Effector CD4-positive, alpha-beta T cell (primary cell): Measurements from ENCODE around the gene ZKSCAN8.

Experiments used
- DNase-seq: peaks from one replicate; pipeline ENCODE4 v3.0.0-alpha.2; 2020

ZKSCAN8 gene

DNA sequence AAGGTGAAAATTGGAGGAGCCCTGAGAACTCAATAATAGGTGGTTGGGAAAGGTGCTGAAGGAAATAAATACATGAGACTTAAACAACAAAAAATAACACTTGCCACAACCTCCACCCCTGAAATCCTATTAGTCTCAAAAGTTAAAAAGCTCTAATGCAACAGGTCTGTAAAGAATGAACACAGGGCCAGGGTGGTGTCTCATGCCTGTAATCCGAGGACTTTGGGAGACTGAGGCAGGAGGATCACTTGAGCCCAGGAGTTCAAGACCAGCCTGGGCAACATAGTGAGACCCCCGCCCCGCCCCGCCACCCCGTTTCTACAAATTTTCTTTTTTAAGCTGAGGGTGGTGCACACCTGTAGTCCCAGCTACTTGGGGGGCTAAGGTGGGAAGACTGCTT, 1.1 kb upstream of the ZKSCAN8 start:
- no peak for DNase-seq

DNA sequence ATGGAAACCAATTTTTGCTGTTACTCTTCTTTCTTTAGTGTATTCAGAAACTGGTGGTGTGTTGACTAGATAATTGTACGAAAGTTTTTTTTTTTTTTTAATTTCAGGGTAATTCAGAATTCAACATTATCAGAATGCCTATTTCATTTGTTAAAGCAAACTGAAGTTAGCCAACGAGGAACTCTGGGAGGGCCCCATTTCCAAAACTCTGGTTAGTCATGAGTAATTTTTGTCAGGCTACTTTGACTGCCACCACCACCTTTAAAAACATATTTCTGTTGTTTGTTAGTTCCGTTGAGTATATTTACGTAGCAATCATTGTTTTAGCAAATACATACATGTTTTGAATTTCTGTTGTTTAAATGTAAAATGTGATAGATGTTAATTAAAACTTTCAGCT, 763 bp downstream of the ZKSCAN8 start:
- DNase-seq = no peak

DNA sequence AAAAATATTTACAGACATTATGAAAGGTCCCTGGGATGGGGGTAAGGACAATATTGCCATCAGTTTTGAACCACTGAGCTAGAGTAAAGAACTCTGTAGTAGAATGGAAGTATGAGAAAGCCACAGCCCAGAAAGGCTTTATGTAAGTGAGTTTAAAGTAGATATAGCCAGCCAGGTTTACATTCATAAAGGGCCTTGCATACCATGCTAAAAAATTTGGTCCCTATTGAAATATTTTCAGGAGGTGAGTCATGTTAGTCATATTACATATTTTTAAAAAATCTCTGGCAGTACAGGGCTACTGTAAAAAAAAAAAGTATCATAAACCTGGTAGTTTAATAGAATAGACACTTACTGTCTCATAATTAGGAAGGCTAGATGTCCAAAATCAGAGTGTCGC, 3.5 kb downstream of the ZKSCAN8 start:
- DNase-seq = no peak

DNA sequence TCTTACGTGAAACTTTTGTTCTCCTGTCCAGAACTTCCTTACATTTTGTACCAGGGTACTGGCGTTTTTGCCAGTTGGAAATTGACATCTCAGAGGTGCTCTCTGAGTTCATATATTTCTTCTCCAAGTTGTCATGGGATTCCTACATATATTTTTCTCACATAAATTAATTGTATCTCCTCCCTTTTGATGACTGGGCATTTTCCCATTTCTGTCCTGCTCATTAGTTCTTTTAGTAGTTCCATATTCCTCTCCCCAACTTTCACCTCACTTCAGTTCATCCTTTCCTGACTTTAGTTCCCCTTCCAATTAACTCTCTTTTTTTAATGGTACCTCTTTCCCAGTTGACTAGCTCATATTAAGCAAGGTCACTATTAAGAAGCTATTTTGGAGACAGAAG, 10.8 kb downstream of the ZKSCAN8 start:
- DNase-seq = no peak

DNA sequence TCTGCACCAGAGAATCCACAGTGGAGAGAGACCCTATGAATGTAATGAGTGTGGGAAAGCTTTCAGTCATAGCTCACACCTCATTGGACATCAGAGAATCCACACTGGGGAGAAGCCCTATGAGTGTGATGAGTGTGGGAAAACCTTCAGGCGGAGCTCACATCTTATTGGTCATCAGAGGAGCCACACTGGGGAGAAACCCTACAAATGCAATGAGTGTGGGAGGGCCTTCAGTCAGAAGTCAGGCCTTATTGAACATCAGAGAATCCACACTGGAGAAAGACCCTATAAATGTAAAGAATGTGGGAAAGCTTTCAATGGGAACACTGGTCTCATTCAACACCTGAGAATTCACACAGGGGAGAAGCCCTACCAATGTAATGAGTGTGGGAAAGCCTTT, 11.9 kb downstream of the ZKSCAN8 start:
- DNase-seq = no peak

DNA sequence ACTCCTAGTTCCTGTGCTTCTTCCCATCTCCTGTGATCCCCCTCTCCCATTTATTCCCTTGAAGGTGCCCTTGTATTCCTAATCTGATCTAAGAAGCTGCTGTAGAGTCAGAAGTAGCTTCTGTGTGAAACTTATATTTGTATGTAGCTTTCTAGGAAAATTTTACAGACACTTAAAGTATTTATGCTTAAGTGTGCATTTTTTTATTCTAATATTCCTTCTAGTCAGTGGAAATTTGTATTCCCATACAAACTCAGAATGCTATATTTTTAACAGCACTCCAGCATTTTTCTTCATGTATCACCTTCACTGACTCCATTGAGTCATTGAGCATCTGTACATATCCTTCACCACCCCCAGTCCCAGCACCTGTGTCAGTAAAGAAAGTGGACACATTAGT, 12.7 kb downstream of the ZKSCAN8 start:
- no peak for DNase-seq

DNA sequence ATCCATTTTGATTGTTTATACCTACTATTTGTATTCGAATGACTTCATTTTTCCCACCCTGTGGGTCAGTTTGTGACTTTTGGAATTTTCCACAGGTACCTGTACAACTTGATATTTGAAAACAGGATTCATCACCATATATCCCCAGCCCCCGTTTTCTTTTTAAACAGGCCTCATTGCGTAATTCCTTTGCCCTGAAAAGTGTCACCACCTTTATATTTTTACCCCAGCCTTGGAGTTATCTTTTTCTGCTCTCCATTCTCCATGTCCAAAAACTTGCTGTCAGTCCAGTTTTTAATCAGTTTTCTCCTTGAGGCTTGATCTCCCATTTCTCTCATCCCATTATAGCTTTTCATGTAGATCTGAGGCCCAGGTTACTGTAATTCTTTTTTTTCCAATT, 16.6 kb downstream of the ZKSCAN8 start:
- DNase-seq = no peak

DNA sequence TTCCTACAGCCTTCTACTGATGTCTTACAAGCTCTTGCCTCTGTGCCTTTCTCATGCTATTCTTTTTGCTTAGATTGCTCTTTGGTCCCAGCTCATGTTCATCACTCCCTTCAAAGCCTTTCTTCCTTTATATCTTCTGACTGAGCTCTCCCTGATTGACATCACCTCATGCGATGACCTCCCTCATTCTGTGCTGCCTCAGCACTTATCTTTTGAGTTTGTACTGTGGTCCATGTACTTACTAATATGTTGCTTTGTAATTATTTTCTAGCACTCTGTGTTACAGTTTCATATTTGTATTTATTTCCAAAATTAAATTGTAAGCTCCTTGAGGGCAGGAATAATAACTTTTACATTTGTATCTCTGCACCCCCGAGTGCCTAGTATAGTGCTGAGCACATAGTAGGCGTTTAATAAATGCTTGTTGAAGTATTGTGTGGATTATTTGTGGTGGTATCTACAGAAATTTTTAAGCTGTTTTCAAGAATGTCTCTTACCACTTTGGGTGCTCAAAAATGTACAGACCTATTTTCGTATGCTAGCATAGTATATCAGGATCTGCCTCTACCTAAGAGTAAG, 17.4 kb downstream of the ZKSCAN8 start:
- no peak for DNase-seq

DNA sequence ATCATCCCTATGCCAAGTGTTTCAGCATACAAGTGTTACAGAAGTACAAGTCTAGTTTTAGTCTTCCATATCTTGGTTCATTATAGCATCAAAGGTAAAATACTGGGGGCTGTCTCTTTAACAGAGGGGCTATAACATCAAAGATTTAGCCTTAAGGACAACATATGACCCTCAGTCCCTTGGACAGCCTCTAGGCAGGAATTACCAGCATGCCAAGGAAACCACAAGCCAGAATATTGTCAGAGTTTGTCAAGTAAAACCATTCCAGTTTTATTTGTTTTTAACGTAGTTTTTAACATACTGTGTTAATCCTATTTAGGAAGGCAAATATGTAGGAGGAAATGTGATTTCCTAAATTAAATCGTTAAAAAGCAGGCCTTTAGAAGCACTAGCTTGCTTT, 18.6 kb downstream of the ZKSCAN8 start:
- DNase-seq = no peak

DNA sequence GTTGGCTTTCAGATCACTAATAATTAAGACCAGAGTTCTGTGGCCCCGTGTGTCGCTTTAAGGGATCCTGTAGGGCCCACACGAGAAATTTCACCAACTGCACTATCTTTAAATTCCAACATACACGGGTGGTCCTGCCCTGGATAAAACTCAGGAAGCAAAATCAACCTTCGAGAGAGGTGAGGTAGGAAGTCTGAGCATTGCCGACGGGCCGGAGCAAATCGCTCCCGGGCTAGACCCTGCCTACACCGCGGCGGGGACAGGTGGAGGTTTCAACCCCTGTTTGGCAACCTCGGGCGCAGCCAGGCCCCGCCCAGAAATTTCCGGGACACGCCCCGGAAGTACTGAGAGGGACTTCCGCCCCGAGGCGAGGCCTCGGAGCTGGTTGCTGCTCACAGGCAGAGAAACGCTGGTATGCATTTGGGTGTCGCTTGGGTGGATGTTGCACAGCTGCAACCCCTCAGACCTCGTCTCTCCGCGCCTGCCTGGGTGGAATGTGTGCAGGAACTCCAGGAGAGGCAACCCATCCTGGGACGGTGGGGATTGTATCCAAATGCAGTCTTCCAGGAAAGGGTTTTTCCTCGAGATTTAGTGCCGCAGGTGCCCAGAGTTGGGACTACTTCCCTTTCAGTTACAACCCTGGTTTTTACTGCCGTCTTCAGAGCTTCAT, 19.9 kb downstream of the ZKSCAN8 start:
- peak; percentile 71 for DNase-seq

DNA sequence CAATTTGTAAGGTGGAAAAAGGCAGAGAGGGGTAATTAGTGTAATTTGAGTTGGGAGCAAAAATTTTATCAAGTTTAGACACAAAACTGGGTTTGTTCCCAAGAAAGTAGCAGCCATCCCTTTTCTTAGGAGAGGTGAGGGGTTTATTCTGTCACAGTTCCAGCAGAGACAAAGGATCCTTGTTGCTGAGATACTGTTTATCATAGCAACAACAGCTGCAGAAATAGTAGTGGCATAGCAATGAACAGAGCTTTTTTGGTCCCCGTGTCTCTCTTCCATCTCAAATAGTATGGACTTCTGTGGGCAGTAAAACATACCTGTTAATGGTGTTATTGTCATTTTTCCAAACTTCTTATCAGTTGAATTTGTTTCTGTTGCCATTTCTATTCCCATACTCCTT, 23.9 kb downstream of the ZKSCAN8 start:
- no peak for DNase-seq

DNA sequence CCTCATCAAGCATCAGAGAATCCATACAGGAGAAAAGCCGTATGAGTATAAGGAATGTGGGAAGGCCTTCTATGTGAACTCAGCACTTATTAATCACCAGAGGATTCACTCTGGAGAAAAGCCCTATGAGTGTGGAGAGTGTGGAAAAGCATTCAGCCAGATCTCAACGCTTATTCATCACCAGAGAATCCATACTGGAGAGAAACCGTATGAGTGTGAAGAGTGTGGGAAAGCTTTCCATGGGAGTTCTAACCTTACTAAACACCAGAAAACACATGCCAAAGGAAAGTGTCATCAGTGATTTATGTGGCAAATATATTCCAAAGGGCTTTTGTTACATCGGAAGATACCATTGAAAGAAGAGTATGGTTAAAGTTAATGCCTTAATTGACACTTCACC, 25.4 kb downstream of the ZKSCAN8 start:
- DNase-seq = no peak

DNA sequence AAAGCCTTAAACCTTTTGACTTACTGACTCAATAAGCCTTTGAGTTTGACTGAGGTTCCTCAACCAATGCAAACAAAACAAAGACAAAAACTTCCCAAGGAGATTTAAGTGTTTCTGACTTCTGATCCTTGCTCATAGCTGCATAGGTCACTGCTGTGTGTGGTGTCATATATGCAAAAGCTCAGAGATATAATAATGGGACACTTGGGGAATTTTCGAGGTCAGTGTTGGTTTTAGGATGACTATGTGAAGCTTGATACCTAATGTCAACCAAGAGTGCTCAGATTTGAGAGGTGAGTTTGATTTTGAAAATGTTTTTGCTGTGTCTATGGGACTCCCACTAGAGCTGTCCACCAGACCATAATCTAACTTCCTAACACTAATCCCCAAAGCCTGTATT, 26.2 kb downstream of the ZKSCAN8 start:
- no peak for DNase-seq

DNA sequence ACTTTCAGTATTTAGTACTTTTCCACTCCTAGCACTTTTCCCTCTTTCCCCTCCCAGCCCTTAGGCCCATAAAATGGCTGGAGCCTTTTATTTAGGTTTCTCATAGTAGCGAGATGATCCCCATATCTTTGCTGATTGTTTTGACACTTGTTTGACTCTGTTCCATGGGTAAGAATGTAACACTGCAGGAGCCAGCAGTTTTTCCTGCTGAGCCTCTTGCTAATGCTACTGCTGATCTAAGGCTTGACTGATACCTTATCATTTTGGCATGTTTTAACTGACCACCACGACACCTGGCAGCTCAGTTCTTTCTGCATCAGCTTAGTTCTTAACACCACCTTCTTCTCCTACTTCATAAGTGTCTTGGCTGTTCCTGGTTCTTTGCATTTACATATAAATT, 29.6 kb downstream of the ZKSCAN8 start:
- DNase-seq = no peak

DNA sequence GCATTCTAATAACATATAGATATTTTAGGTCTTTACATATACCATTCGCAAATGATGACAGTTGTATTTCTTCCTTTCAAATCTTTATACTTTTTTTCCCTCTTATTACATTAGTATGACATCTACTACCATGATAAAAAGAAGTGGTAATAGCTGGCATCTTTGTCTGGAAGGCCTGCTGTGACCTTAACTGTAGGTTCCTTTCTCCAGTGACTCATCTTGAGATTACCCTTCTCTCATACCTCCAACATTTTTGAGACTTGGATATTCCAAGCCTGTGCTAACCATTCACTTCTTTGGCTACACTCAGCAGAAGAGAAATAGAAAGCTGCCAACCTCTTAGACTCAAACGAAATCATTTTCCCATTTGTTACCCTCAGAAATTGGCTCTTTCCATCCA, 30.3 kb downstream of the ZKSCAN8 start:
- DNase-seq = no peak

DNA sequence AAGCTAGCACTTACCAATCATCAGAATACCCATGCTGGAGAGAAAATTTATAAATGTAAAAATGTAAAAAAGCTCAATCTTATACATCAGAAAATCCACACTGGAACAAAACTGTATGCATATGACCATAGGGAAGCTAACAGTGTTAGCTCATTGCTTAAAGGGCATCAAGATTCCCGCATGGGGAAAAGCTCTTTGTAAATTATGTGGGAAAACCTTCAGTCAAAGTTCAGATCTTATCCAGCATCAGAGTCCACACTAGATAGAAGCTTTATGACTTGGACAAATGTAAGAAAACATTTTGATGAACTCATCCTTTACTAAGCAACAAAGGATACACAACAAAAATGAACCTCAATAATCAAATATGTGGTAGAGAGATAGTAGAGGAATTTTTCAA, 34.7 kb downstream of the ZKSCAN8 start:
- no peak for DNase-seq

DNA sequence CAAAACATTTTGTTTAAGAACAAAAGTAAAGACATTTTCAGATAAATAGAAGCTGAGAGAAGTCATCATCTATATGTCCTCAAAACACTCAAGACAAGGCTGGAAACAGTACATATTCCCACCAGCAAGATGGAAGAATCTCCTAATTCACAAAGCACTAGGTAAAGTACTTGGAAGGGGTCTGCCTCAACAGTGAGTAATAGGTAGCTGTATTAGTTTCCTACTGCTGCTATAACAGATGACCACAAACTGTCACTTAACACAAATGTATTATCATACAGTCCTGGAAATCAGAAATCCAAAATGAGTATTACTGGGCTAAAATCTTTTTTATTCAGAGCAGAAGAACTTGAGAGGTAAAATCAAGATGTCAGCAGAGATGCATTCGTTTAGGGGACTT, 40.6 kb downstream of the ZKSCAN8 start:
- DNase-seq = no peak

DNA sequence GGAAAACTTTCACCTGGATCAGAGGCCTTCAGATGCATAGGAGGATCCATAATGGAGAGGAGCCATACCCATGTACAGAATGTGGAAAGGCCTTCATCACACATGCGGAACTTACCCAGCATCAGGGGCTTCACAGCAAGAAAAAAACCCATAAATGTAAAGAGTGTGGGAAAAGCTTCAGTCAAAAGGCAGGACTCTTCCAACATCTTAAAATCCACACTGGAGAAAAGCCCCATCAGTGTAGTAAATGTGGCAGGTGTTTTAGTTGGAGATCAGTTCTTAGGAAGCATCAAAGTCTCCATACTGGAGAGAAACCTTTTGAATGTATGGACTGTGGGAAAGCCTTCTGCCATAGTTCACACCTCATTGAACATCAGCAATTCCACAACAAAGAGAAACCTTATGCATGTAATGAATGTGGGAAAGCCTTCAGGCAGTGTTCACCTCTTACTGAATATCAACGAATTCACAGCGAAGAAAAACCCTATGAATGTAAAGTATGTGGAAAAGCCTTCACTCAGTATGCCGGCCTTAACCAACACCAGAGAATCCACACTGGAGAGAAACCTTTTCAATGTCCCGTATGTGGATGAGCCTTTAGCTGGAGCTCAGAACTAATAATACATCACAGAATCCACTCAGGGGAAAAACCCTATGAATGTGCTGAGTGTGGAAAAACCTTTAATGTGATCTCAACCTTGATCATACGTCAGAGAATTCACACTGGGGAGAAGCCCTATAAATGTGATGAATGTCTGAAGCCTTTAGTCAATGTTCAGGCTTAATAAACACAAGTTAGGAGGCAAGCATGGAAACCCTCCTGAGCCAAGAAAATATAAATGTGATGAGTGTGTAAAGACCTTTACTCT, 46.7 kb downstream of the ZKSCAN8 start:
- DNase-seq = no peak

DNA sequence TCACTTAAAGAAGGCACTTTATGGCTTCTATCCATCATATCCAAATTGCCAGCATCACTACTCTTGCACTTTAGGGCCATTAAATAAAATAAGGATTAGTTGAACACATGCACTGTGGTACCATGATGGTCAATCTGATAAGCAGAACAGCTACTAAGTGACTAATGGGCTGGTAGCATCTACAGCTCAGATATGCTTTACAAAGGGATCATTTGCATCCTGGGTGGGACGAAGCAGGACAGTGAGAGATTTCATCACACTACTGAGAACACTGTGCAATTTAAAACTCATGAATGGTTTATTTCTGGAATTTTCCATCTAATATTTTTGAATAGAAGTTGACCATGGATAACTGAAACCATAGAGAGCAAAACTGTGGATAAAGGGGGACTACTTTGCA, 58.3 kb downstream of the ZKSCAN8 start:
- no peak for DNase-seq

DNA sequence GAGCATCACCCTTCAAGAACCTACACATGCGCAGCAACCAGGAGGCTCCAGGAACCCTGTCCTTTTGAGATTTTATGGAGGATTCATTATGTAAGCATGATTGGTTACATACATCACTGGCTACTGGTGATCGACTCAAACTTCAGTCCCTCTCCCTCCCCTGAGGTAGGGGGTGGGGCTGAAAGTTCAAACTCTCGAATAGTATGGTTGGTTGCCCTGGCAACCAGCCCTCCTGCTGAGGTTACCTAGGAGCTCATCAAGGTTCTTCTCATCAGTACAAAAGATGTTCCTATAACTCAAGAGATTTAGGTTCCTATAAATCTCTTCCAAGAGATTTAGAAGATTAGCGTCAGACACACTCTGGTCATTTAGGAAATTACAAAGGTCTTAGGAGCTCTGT, 61.5 kb downstream of the ZKSCAN8 start:
- DNase-seq = no peak

DNA sequence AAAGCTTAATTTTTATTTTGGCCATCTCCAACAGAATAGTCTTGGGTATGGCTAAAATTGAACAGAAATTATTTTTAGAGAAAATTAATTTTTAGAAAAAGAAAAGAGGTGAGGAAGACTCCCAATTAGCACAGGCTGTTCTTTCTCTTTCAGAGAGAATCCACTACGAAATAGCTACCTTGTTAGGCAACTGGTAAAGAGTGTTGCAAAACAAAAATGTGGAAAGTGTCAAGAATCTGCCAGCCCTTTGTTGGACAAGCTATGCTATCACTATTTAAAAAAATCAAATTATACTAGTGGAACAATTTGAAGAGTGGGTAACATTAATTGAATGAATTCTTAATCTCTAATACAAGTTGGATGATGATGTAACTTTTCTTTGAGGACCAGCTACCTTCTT, 64.2 kb downstream of the ZKSCAN8 start:
- no peak for DNase-seq

DNA sequence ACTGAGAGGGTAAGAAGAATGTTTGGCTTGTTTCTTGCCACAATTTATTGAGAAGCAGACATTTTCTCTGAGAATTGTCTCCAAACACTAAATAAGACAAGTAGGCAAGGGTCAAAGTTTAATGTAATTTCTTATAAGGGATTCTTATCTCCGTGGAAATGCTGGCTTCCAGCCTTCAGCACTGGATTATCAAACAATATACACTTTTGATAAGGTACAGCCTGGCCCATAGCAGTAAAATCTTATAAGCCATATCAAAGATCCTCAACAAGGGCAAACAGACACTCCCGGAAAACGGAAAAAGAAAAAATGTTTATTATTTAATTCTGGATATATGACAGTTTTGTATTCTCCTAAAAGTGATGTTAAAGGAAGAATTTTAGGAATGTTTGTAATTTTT, 64.8 kb downstream of the ZKSCAN8 start:
- no peak for DNase-seq

DNA sequence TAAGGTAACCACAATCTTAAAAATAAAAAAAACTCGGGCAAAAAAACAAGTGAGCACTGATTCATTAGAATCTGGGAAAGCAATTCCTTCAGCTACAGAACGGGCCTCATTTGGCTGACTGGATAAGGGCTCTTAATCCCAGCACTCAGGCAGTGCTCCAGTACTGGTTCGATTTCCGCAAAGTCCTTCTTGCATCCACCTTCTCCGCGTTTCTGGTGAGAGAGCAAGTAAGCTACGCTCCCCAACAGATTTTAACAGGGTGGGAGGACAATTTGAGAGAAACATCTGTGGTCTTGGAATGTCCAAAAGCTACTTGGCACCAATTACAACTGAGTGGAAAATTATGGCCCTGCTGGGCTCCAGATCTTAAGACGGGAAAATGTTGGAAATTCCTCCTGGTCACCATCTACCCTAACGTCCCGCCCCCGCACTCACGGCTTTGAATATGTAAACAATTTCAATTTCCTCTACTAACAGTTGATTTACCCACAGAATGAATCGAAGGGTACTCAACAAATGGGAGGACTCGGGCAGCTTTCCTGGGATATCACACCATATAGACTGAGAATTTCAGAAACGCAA, 65.3 kb downstream of the ZKSCAN8 start:
- DNase-seq = no peak
